ENCODE data around the gene CRYBB3. TPM values are rescaled to one million over a fixed set of nuclear protein-coding genes. Genes with fewer than 3 reads are reported as not detected.

CRYBB3 gene
- total RNA-seq, 1 experiment from 2014 or later, result 0.64 TPM

DNA sequence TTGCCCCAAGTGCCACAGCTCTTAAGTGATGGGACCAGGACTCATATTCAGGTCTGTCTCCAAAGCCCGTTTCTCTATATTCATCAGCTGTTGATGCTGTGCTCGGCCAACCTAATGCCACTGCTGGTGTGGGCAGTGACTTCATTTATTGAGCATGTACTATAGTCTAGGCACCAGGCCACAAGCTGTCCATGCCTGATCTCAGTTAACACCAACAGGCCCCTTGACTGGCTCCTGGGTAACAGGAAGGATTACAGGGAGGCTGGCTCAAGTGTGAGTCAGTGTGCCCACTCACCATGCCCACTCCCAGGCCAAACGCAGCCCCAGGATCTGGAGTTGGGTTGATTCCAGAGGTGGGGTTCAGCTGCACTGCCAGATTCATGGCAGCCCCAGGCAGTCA lies 11.1 kb downstream of the CRYBB3 start:
- CTCF ChIA-PET, result interaction anchor here (1.8 kb wide), 1 partner anchor 9 kb away, joined by 8 read pairs; no protein-coding TSS in a partner anchor

GRCh38 chr22:25212337-25212736 lies 12.7 kb downstream of the CRYBB3 start:
- RAD21 ChIA-PET (ENCODE audit: low non-redundant PET in 1 of 2, low total read pairs in 2 of 2, uncharacterized antibody in 2 of 2, unreplicated experiment in 2 of 2), result no interaction called here
- TF ChIP-seq REST (IDR thresholded peaks at IDR 0.05; ENCODE audit: low read depth), result no peak
- TF ChIP-seq SP1 (IDR thresholded peaks at IDR 0.05; ENCODE audit: low read depth), result no peak
- TF ChIP-seq CEBPB (IDR thresholded peaks at IDR 0.05; ENCODE audit: low read depth), result no peak
- TF ChIP-seq YY1 (IDR thresholded peaks at IDR 0.05; ENCODE audit: extremely low read depth, insufficient replicate concordance, low read depth, low read length), result no peak
- TF ChIP-seq, protein P1, sequence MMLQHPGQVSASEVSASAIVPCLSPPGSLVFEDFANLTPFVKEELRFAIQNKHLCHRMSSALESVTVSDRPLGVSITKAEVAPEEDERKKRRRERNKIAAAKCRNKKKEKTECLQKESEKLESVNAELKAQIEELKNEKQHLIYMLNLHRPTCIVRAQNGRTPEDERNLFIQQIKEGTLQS (IDR thresholded peaks at IDR 0.05), result no peak
- TF ChIP-seq POLR2A (IDR thresholded peaks at IDR 0.05; ENCODE audit: borderline replicate concordance, extremely low read depth, insufficient read depth, insufficient read length), result no peak
- no peak for TF ChIP-seq EZH2 (IDR thresholded peaks at IDR 0.05)
- no peak for TF ChIP-seq ZNF274 (IDR thresholded peaks at IDR 0.05; ENCODE audit: low read depth, low read length)
- TF ChIP-seq, protein P2, sequence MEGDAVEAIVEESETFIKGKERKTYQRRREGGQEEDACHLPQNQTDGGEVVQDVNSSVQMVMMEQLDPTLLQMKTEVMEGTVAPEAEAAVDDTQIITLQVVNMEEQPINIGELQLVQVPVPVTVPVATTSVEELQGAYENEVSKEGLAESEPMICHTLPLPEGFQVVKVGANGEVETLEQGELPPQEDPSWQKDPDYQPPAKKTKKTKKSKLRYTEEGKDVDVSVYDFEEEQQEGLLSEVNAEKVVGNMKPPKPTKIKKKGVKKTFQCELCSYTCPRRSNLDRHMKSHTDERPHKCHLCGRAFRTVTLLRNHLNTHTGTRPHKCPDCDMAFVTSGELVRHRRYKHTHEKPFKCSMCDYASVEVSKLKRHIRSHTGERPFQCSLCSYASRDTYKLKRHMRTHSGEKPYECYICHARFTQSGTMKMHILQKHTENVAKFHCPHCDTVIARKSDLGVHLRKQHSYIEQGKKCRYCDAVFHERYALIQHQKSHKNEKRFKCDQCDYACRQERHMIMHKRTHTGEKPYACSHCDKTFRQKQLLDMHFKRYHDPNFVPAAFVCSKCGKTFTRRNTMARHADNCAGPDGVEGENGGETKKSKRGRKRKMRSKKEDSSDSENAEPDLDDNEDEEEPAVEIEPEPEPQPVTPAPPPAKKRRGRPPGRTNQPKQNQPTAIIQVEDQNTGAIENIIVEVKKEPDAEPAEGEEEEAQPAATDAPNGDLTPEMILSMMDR (IDR thresholded peaks at IDR 0.05 in 2 of 3, conservative IDR thresholded peaks at IDR 0.05 in 1 of 3; ENCODE audit: borderline replicate concordance in 1 of 3, insufficient read depth in 1 of 3, low read depth in 2 of 3, low read length in 2 of 3), result 0 out of 6 replicates have a peak, but pooled peaks of 1 of the 3 experiments have one; percentile 10
- no peaks in the 10 kb centered on the region for H3K9me2 ChIP-seq (ENCODE audit: insufficient read depth)
- no peaks in the 10 kb centered on the region for H3K36me3 ChIP-seq (ENCODE audit: control insufficient read depth in 1 of 2, insufficient read depth in 2 of 2, low read length in 2 of 2)
- no TSS peak for BruUV-seq (replicated peaks)
- H3K27me3 ChIP-seq (ENCODE audit: insufficient read depth, low read length), result 0 out of 2 replicates have a peak, but pooled peaks cover 4% of the 10 kb centered on the region
- H3K9me3 ChIP-seq (ENCODE audit: control insufficient read depth in 1 of 2, insufficient read depth in 1 of 2, low read depth in 1 of 2, low read length in 2 of 2), result peaks cover 0 to 5% of the 10 kb centered on the region in 2 experiments; a peak in 1 of 4 replicates
- no peaks in the 10 kb centered on the region for H3K79me2 ChIP-seq (ENCODE audit: insufficient read depth, low read length)
- POLR2A ChIA-PET, result no interaction called here
- H3K4me3 ChIP-seq (replicated peaks in 1 of 2; ENCODE audit: low read depth in 1 of 2, low read length in 2 of 2), result no peak overlapping the region
- H3K4me2 ChIP-seq (ENCODE audit: low read length), result no peak overlapping the region
- H4K20me1 ChIP-seq (ENCODE audit: insufficient read depth), result no peaks in the 10 kb centered on the region
- intact Hi-C loops (cut with micrococcal nuclease), result no loop called here
- no peaks in the 10 kb centered on the region for H3K4me1 ChIP-seq (ENCODE audit: control insufficient read depth in 1 of 2, insufficient read depth in 2 of 2, low read length in 2 of 2)
- no peak overlapping the region for H2AFZ ChIP-seq (ENCODE audit: low read depth, low read length, poor library complexity, severe bottlenecking)
- H3K9ac ChIP-seq (ENCODE audit: low read length), result no peak overlapping the region
- CTCF ChIA-PET, result interaction anchor here (1.3 kb wide), 1 partner anchor 10 kb away, joined by 9 read pairs; no protein-coding TSS in a partner anchor
- ATAC-seq (no peak), DNase-seq (ENCODE audit: low read depth, low spot score) (no peak)
- H3K27ac ChIP-seq (ENCODE audit: low read depth, low read length), result no peak overlapping the region

More for the DNA sequence above, 11.1 kb downstream of the CRYBB3 start:
- intact Hi-C loops (cut with micrococcal nuclease), result no loop called here
- Histone ChIP-seq H3K4me3 (replicated peaks in 1 of 2; ENCODE audit: low read depth in 1 of 2, low read length in 2 of 2) (no peak overlapping the region), H3K4me1 (ENCODE audit: control insufficient read depth in 1 of 2, insufficient read depth in 2 of 2, low read length in 2 of 2) (no peaks in the 10 kb centered on the region), H2AFZ (ENCODE audit: low read depth, low read length, poor library complexity, severe bottlenecking) (no peak overlapping the region), H3K9me3 (ENCODE audit: control insufficient read depth in 1 of 2, insufficient read depth in 1 of 2, low read depth in 1 of 2, low read length in 2 of 2) (peaks cover 0 to 5% of the 10 kb centered on the region in 2 experiments; a peak in 1 of 4 replicates), H3K27me3 (ENCODE audit: insufficient read depth, low read length) (no peaks in the 10 kb centered on the region), H3K27ac (ENCODE audit: low read depth, low read length) (no peak overlapping the region), H3K9me2 (ENCODE audit: insufficient read depth) (no peaks in the 10 kb centered on the region), H3K9ac (ENCODE audit: low read length) (no peak overlapping the region), H3K79me2 (ENCODE audit: insufficient read depth, low read length) (no peaks in the 10 kb centered on the region), H3K4me2 (ENCODE audit: low read length) (no peak overlapping the region), H4K20me1 (ENCODE audit: insufficient read depth) (no peaks in the 10 kb centered on the region), H3K36me3 (ENCODE audit: control insufficient read depth in 1 of 2, insufficient read depth in 2 of 2, low read length in 2 of 2) (no peaks in the 10 kb centered on the region)
- no peak for ATAC-seq
- BruUV-seq (replicated peaks), result no TSS peak
- TF ChIP-seq, protein P3, sequence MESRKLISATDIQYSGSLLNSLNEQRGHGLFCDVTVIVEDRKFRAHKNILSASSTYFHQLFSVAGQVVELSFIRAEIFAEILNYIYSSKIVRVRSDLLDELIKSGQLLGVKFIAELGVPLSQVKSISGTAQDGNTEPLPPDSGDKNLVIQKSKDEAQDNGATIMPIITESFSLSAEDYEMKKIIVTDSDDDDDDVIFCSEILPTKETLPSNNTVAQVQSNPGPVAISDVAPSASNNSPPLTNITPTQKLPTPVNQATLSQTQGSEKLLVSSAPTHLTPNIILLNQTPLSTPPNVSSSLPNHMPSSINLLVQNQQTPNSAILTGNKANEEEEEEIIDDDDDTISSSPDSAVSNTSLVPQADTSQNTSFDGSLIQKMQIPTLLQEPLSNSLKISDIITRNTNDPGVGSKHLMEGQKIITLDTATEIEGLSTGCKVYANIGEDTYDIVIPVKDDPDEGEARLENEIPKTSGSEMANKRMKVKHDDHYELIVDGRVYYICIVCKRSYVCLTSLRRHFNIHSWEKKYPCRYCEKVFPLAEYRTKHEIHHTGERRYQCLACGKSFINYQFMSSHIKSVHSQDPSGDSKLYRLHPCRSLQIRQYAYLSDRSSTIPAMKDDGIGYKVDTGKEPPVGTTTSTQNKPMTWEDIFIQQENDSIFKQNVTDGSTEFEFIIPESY (IDR thresholded peaks at IDR 0.05; ENCODE audit: extremely low read depth, insufficient replicate concordance, low read length), result no peak
- no peak for TF ChIP-seq EZH2phosphoT487 (IDR thresholded peaks at IDR 0.05; ENCODE audit: borderline replicate concordance)
- no peak for TF ChIP-seq JUND (IDR thresholded peaks at IDR 0.05)
- RAD21 ChIA-PET (ENCODE audit: low non-redundant PET in 1 of 2, low total read pairs in 2 of 2, uncharacterized antibody in 2 of 2, unreplicated experiment in 2 of 2), result no interaction called here
- DNase-seq (ENCODE audit: low read depth, low spot score), result no peak
- POLR2A ChIA-PET, result no interaction called here

Measured in HCT116 (cell line).